ENCODE measurements around the gene INPP4B.
A peak's percentile ranks its signal among the peaks of the same experiment; 100 is the strongest.

Gene INPP4B

GRCh38 chr4:142846108-142846728, at the start of gene INPP4B:
Gene INPP4B (minus strand): TSS chr4:142846301.
- Histone ChIP-seq H3K4me2 (ENCODE audit: insufficient read depth, low read length) (peak within 1 kb of the TSS; percentile 98), H3K9me3 (ENCODE audit: insufficient read depth, low read length, severe bottlenecking) (no peaks in the 10 kb centered on the region), H3K27me3 (ENCODE audit: insufficient read depth, low read length, poor library complexity) (no peaks in the 10 kb centered on the region), H3K79me2 (ENCODE audit: insufficient read depth, low read length) (peaks cover 10% of the 10 kb centered on the region; the same call in 1 of the 2 replicates), H3K9ac (ENCODE audit: low read depth, low read length) (peak within 1 kb of the TSS; percentile 71), H3K4me1 (ENCODE audit: insufficient read depth, low read length) (peaks cover 33% of the 10 kb centered on the region), H4K20me1 (ENCODE audit: insufficient read depth, low read length) (no peaks in the 10 kb centered on the region), H2AFZ (ENCODE audit: low read depth, low read length) (peak within 1 kb of the TSS; percentile 81), H3K27ac (ENCODE audit: low read length) (peak within 1 kb of the TSS; percentile 68), H3K4me3 (ENCODE audit: low read depth in 1 of 2, low read length in 2 of 2) (peak within 1 kb of the TSS; percentile 85 to 92), H3K36me3 (ENCODE audit: insufficient read depth, low read length) (no peaks in the 10 kb centered on the region; the same call in 1 of the 2 replicates)
- peak; percentile 70 for DNase-seq
- TF ChIP-seq EZH2 (IDR thresholded peaks at IDR 0.05; ENCODE audit: borderline replicate concordance, low read depth, low read length, severe bottlenecking) (no peak), CTCF (IDR thresholded peaks at IDR 0.05; ENCODE audit: borderline replicate concordance, extremely low read depth, low read length, poor library complexity, severe bottlenecking) (no peak)
- peak; percentile 74 for ATAC-seq (ENCODE audit: insufficient read depth, low read depth)

- H3K9ac ChIP-seq (ENCODE audit: low read depth, low read length) = no peak overlapping the region
- H3K4me3 ChIP-seq (ENCODE audit: low read depth in 1 of 2, low read length in 2 of 2) = no peak overlapping the region
- H3K4me2 ChIP-seq (ENCODE audit: insufficient read depth, low read length) = no peak overlapping the region
- no peak overlapping the region for H3K27ac ChIP-seq (ENCODE audit: low read length)
- TF ChIP-seq CTCF (IDR thresholded peaks at IDR 0.05; ENCODE audit: borderline replicate concordance, extremely low read depth, low read length, poor library complexity, severe bottlenecking) = no peak
- TF ChIP-seq EZH2 (IDR thresholded peaks at IDR 0.05; ENCODE audit: borderline replicate concordance, low read depth, low read length, severe bottlenecking) = no peak
- H2AFZ ChIP-seq (ENCODE audit: low read depth, low read length) = no peak overlapping the region
- DNase-seq (no peak), ATAC-seq (ENCODE audit: insufficient read depth, low read depth) (no peak)
- H3K27me3 ChIP-seq (ENCODE audit: insufficient read depth, low read length, poor library complexity) = no peaks in the 10 kb centered on the region
- H4K20me1 ChIP-seq (ENCODE audit: insufficient read depth, low read length) = no peaks in the 10 kb centered on the region
- no peaks in the 10 kb centered on the region for H3K4me1 ChIP-seq (ENCODE audit: insufficient read depth, low read length)
- H3K9me3 ChIP-seq (ENCODE audit: insufficient read depth, low read length, severe bottlenecking) = peaks cover 4% of the 10 kb centered on the region
- H3K36me3 ChIP-seq (ENCODE audit: insufficient read depth, low read length) = no peaks in the 10 kb centered on the region
- no peaks in the 10 kb centered on the region for H3K79me2 ChIP-seq (ENCODE audit: insufficient read depth, low read length)
These were observed 46.9 kb upstream of the INPP4B start for GRCh38 chr4:142893012-142893411.

GRCh38 chr4:142886566-142886965, 40.5 kb upstream of the INPP4B start:
- H4K20me1 ChIP-seq (ENCODE audit: insufficient read depth, low read length) = no peaks in the 10 kb centered on the region
- H3K9ac ChIP-seq (ENCODE audit: low read depth, low read length) = no peak overlapping the region
- TF ChIP-seq CTCF (IDR thresholded peaks at IDR 0.05; ENCODE audit: borderline replicate concordance, extremely low read depth, low read length, poor library complexity, severe bottlenecking) (no peak), EZH2 (IDR thresholded peaks at IDR 0.05; ENCODE audit: borderline replicate concordance, low read depth, low read length, severe bottlenecking) (no peak)
- H3K79me2 ChIP-seq (ENCODE audit: insufficient read depth, low read length) = no peaks in the 10 kb centered on the region
- DNase-seq = no peak
- H3K4me2 ChIP-seq (ENCODE audit: insufficient read depth, low read length) = no peak overlapping the region
- H3K36me3 ChIP-seq (ENCODE audit: insufficient read depth, low read length) = no peaks in the 10 kb centered on the region
- H3K27me3 ChIP-seq (ENCODE audit: insufficient read depth, low read length, poor library complexity) = peaks cover 8% of the 10 kb centered on the region
- no peak overlapping the region for H2AFZ ChIP-seq (ENCODE audit: low read depth, low read length)
- H3K9me3 ChIP-seq (ENCODE audit: insufficient read depth, low read length, severe bottlenecking) = no peaks in the 10 kb centered on the region
- ATAC-seq (ENCODE audit: insufficient read depth, low read depth) = no peak
- H3K4me1 ChIP-seq (ENCODE audit: insufficient read depth, low read length) = no peaks in the 10 kb centered on the region
- no peak overlapping the region for H3K4me3 ChIP-seq (ENCODE audit: low read depth in 1 of 2, low read length in 2 of 2)
- H3K27ac ChIP-seq (ENCODE audit: low read length) = no peak overlapping the region

Data from DND-41 (cell line).